Measurements from ENCODE around the gene PCSK6. TPM values are rescaled to one million over a fixed set of nuclear protein-coding genes. Genes with fewer than 3 reads are reported as not detected.

The PCSK6 gene
- total RNA-seq, 2 experiments from 2014 or later: 0.57 TPM; not detected in 1

DNA sequence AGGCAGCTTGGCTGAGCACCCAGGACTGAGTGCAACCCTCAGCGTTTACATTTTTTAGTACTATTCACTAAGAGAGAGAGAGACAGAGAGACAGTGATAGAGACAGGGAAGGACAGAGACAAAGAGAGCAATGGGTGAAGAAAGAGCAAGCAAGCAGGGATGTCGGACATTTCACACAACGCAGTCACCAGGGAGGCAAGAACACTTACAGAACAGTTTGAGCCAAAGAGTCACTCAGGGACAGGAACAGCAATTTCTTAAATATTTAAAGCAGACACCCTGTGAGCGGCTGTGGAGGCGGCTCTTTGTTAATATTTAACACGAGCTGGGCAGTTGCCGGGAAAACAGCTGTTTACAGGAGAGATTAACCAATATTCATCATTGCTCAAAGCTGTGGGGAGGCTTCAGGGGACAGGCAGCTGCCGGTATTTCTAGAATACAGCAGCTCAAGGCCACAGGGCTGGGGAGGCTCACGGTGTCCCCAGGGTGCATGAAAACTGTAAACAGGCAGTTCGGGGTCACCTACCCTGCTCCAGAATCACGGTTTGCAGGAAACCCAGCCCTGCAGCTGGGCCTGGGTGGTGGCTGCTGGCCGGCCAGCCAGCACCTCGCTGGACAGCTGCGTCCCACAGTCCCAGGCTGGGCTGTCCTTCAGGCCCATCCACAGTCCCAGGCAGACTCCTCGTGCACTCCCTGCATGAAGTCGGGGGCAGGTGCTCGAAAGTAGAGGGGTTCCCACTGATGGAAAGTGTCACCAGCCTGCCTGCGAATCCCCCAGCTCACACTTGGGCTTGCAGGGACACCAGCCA lies 38.8 kb upstream of the PCSK6 start:
- no peaks in the 10 kb centered on the region for H3K4me1 ChIP-seq (ENCODE audit: insufficient read depth, low read length, poor library complexity, severe bottlenecking)
- ChIA-PET CTCF (ENCODE audit: unreplicated experiment) (no interaction called here), POLR2A (interaction anchor here (0.9 kb wide), 1 partner anchor 19 kb away, joined by 3 read pairs; no protein-coding TSS in a partner anchor)
- H3K9me2 ChIP-seq (ENCODE audit: insufficient read depth, low read length): no peaks in the 10 kb centered on the region
- H3K9me3 ChIP-seq (ENCODE audit: low read length): no peaks in the 10 kb centered on the region
- no peaks in the 10 kb centered on the region for H4K20me1 ChIP-seq (ENCODE audit: insufficient read depth, low read length)
- H3K4me3 ChIP-seq (ENCODE audit: low read depth, low read length, poor library complexity, severe bottlenecking): no peak overlapping the region
- TF ChIP-seq CTCF (conservative IDR thresholded peaks at IDR 0.05; ENCODE audit: low read length) (no peak), EZH2phosphoT487 (IDR thresholded peaks at IDR 0.05; ENCODE audit: borderline replicate concordance, low read depth, low read length) (no peak)
- DNase-seq (ENCODE audit: low spot score): no peak
- no peak overlapping the region for H3K4me2 ChIP-seq (ENCODE audit: low read length)
- intact Hi-C loops (cut with micrococcal nuclease; ENCODE audit: unreplicated experiment): no loop called here
- BruUV-seq (replicated peaks): no TSS peak
- H3K79me2 ChIP-seq (ENCODE audit: insufficient read depth, low read depth, low read length): no peaks in the 10 kb centered on the region
- H2AFZ ChIP-seq (ENCODE audit: low read length): no peak overlapping the region
- no peak overlapping the region for H3K27ac ChIP-seq (ENCODE audit: low read depth, low read length, poor library complexity, severe bottlenecking)
- H3K36me3 ChIP-seq (ENCODE audit: insufficient read depth, low read length): no peaks in the 10 kb centered on the region

DNA sequence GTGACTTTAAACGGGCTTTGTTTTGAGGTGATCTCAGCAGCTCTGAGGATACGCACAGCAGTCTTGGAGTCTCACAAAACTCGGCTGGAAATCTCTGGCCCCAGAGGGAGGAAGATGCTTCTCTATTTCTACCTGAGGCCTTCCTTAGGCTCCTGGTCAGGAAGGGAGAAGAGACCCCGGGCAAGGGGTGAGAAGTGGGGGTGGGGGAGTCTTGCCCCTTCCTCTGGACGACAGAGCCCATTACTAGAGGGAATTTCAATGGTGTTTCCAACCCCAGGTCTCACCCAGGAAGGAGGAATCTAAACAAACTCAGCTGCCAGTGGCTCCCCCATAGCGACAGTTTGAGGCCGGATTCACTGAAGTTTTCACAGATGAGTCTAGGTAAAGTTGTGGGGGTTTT lies 37.4 kb upstream of the PCSK6 start:
- H3K9me3 ChIP-seq (ENCODE audit: low read length): no peaks in the 10 kb centered on the region
- DNase-seq (ENCODE audit: low spot score): no peak
- no peaks in the 10 kb centered on the region for H4K20me1 ChIP-seq (ENCODE audit: insufficient read depth, low read length)
- no peak overlapping the region for H3K27ac ChIP-seq (ENCODE audit: low read depth, low read length, poor library complexity, severe bottlenecking)
- H3K4me3 ChIP-seq (ENCODE audit: low read depth, low read length, poor library complexity, severe bottlenecking): no peak overlapping the region
- no peaks in the 10 kb centered on the region for H3K79me2 ChIP-seq (ENCODE audit: insufficient read depth, low read depth, low read length)
- H3K9me2 ChIP-seq (ENCODE audit: insufficient read depth, low read length): no peaks in the 10 kb centered on the region
- H3K36me3 ChIP-seq (ENCODE audit: insufficient read depth, low read length): no peaks in the 10 kb centered on the region
- intact Hi-C loops (cut with micrococcal nuclease; ENCODE audit: unreplicated experiment): no loop called here
- H3K4me1 ChIP-seq (ENCODE audit: insufficient read depth, low read length, poor library complexity, severe bottlenecking): no peaks in the 10 kb centered on the region
- CTCF ChIA-PET (ENCODE audit: unreplicated experiment): no interaction called here
- POLR2A ChIA-PET: no interaction called here
- no TSS peak for BruUV-seq (replicated peaks)
- no peak for TF ChIP-seq CTCF (conservative IDR thresholded peaks at IDR 0.05; ENCODE audit: low read length)
- TF ChIP-seq EZH2phosphoT487 (IDR thresholded peaks at IDR 0.05; ENCODE audit: borderline replicate concordance, low read depth, low read length): no peak
- no peak overlapping the region for H2AFZ ChIP-seq (ENCODE audit: low read length)
- H3K4me2 ChIP-seq (ENCODE audit: low read length): no peak overlapping the region

- Histone ChIP-seq H2AFZ (ENCODE audit: low read length) (no peak overlapping the region), H3K4me3 (ENCODE audit: low read depth, low read length, poor library complexity, severe bottlenecking) (no peak overlapping the region), H3K79me2 (ENCODE audit: insufficient read depth, low read depth, low read length) (no peaks in the 10 kb centered on the region), H3K27ac (ENCODE audit: low read depth, low read length, poor library complexity, severe bottlenecking) (no peak overlapping the region), H4K20me1 (ENCODE audit: insufficient read depth, low read length) (no peaks in the 10 kb centered on the region), H3K9me2 (ENCODE audit: insufficient read depth, low read length) (no peaks in the 10 kb centered on the region), H3K9me3 (ENCODE audit: low read length) (no peaks in the 10 kb centered on the region), H3K36me3 (ENCODE audit: insufficient read depth, low read length) (no peaks in the 10 kb centered on the region), H3K4me1 (ENCODE audit: insufficient read depth, low read length, poor library complexity, severe bottlenecking) (no peaks in the 10 kb centered on the region), H3K4me2 (ENCODE audit: low read length) (no peak overlapping the region)
- BruUV-seq (replicated peaks): no TSS peak
- TF ChIP-seq EZH2phosphoT487 (IDR thresholded peaks at IDR 0.05; ENCODE audit: borderline replicate concordance, low read depth, low read length) (no peak), CTCF (conservative IDR thresholded peaks at IDR 0.05; ENCODE audit: low read length) (no peak)
- intact Hi-C loops (cut with micrococcal nuclease; ENCODE audit: unreplicated experiment): no loop called here
- ChIA-PET CTCF (ENCODE audit: unreplicated experiment) (no interaction called here), POLR2A (no interaction called here)
- no peak for DNase-seq (ENCODE audit: low spot score)
These were observed 36.9 kb upstream of the PCSK6 start for GRCh38 chr15:101526442-101526841.
